Brain microvascular endothelial cell (primary cell): ENCODE results near the gene GUK1.

Source experiments
- DNase-seq: peaks from one replicate; pipeline ENCODE4 v3.0.0-alpha.2; 2020
- H3K27ac ChIP-seq: fragments of 250-450 bp; sonication (Bioruptor Pico); 2 replicates; pipeline ENCODE4 v1.5.1; 2020; ENCODE audit warnings: mild to moderate bottlenecking, moderate library complexity
- H3K27me3 ChIP-seq: fragments of 250-450 bp; sonication (Bioruptor Pico); replicated peaks from 2 replicates; pipeline ENCODE4 v1.5.1; 2020; ENCODE audit warnings: mild to moderate bottlenecking
- H3K36me3 ChIP-seq: fragments of 250-450 bp; sonication (Bioruptor Pico); replicated peaks from 2 replicates; pipeline ENCODE4 v1.5.1; 2020; ENCODE audit warnings: mild to moderate bottlenecking
- H3K4me3 ChIP-seq: 2 replicates; pipeline ENCODE4 v1.5.1; 2011; ENCODE audit warnings: low read depth, mild to moderate bottlenecking, control low read depth, low read length, moderate library complexity
- CTCF ChIP-seq: IDR thresholded peaks from 2 replicates; pipeline ENCODE4 v1.5.1; 2011; ENCODE audit warnings: low read depth, mild to moderate bottlenecking, moderate library complexity, low read length, control low read depth, inconsistent platforms; ENCODE audit errors: missing control alignments
- in situ Hi-C: cut with HindIII; loops from 2 replicates; pipeline ENCODE4 v1.10.0; 2017; ENCODE audit warnings: low sequenced_read_pairs, low pct_ligation_motif_present

GUK1 gene

DNA sequence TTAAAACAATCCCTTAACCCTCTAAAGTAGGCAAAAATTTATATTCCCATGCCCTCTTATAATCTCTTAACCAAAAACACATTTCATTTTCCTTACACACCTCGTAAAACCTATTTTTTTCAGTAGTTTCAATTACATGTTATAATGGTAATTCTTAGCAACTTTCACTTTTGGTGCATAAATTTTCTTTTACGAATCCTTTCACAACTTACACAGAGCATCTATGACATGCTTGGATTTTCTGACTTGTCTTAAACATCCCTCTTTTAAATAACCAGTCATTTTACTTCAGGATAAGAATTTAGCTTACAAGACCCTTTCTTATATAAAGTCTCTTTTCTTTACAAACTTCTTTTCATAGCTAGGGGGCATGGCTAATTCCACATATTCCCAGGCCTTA lies 22.0 kb upstream of the GUK1 start:
- no peak overlapping the region for H3K4me3 ChIP-seq
- no peak for TF ChIP-seq CTCF
- DNase-seq, result no peak
- in situ Hi-C loops, result no loop called here
- no peaks in the 10 kb centered on the region for H3K36me3 ChIP-seq
- no peak overlapping the region for H3K27ac ChIP-seq
- no peaks in the 10 kb centered on the region for H3K27me3 ChIP-seq

- TF ChIP-seq CTCF, result no peak
- Histone ChIP-seq H3K27me3 (no peaks in the 10 kb centered on the region), H3K27ac (no peak overlapping the region), H3K4me3 (no peak overlapping the region), H3K36me3 (no peaks in the 10 kb centered on the region)
- DNase-seq, result no peak
- in situ Hi-C loops, result no loop called here
Observed at GRCh38 chr1:228120351-228120750, 19.7 kb upstream of the GUK1 start.

DNA sequence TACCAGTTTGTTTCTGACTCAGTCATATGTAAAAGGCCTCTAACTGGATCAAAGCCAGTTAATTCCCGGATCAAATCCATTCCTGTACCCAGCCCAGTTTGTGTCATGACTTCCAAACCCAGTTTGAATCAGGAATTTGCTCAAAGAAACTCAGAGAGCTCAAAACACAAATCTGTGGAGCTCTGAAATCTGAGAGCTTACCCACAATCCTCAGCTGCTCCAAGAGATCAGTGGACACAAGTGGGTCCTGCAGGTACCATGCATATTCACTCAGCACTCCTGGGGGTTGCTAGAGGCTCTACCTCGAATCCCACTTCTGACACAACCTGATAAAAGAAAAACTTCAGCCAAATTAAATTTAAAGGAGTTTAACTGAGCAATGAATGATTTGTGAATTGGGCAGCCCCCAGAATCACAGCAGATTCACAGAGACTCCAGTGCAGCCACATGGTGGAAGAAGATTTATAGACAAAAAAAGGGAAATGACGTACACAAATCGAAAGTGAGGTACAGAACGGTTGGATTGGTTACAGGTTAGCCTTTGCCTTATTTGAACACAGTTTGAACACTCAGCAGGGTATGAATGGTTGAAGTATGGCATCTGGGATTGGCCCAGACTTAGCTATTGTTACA lies 19.1 kb upstream of the GUK1 start:
- no peak for DNase-seq
- in situ Hi-C loops, result no loop called here
- no peak for TF ChIP-seq CTCF
- Histone ChIP-seq H3K4me3 (no peak overlapping the region), H3K27ac (no peak overlapping the region), H3K36me3 (no peaks in the 10 kb centered on the region), H3K27me3 (no peaks in the 10 kb centered on the region)

DNA sequence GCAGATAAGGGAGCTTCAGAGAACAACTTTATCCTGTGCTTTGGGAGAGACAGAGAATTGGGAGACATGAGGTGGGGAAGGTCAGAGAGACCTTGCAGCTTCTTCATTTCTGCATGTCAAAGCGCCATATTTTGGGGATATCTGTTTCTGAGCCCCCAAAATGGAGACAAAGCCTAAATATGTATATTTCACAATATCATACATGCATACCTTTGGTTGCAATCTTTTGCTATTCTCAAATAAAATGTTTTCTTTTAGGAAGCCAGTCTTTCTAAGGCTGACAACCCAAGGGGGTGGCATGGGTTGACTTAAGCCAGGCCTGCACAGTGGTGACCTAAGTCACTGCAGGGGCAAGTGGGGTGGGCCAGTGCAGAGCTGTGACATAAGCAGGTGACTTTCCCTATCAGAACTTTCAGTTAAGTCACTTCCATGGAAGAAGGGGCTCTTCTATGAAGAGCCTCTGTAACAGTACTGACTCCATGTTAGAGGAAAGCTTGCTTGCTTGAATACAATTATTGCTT lies 17.1 kb upstream of the GUK1 start:
- H3K27ac ChIP-seq, result no peak overlapping the region
- peak; percentile 16 for TF ChIP-seq CTCF
- in situ Hi-C loops, result no loop called here
- no peak overlapping the region for H3K4me3 ChIP-seq
- no peaks in the 10 kb centered on the region for H3K27me3 ChIP-seq
- no peak for DNase-seq
- no peaks in the 10 kb centered on the region for H3K36me3 ChIP-seq

GRCh38 chr1:228123505-228123904 lies 16.6 kb upstream of the GUK1 start:
- Histone ChIP-seq H3K27me3 (no peaks in the 10 kb centered on the region), H3K27ac (no peak overlapping the region), H3K36me3 (no peaks in the 10 kb centered on the region), H3K4me3 (no peak overlapping the region)
- no peak for TF ChIP-seq CTCF
- DNase-seq, result no peak
- in situ Hi-C loops, result no loop called here

GRCh38 chr1:228125185-228125584 lies 14.9 kb upstream of the GUK1 start:
- TF ChIP-seq CTCF, result no peak
- in situ Hi-C loops, result no loop called here
- DNase-seq, result no peak

More at GRCh38 chr1:228125185-228125584, 14.9 kb upstream of the GUK1 start:
- H3K27ac ChIP-seq, result no peak overlapping the region
- H3K36me3 ChIP-seq, result no peaks in the 10 kb centered on the region
- H3K4me3 ChIP-seq, result no peak overlapping the region
- H3K27me3 ChIP-seq, result no peaks in the 10 kb centered on the region
